ENCODE measurements around the gene ANKRD36C. TPM values are rescaled to one million over a fixed set of nuclear protein-coding genes. Genes with fewer than 3 reads are reported as not detected.
A peak's percentile ranks its signal among the peaks of the same experiment; 100 is the strongest.
"Not testable (repeated sequence)": the region's sequence is repeated elsewhere in the genome, so short reads cannot be mapped to it uniquely, and the experiment has no call there.

Gene ANKRD36C
- total and polyA plus RNA-seq, 2 of the 4 experiments (the other 2 are of a cell fraction): 2.2 to 27.1 TPM

GRCh38 chr2:95867929-95868328 is 123.7 kb downstream of the ANKRD36C start:
- BruUV-seq (replicated peaks); dilution Hi-C loops (cut with HindIII; ENCODE audit: low sequenced_read_pairs, unreplicated experiment); ATAC-seq (ENCODE audit: low read depth): not testable (repeated sequence)

GRCh38 chr2:95867047-95867677 is 124.5 kb downstream of the ANKRD36C start:
- H2BK5ac ChIP-seq (ENCODE audit: low read depth, low read length, poor library complexity, severe bottlenecking); H4K20me1 ChIP-seq (ENCODE audit: insufficient read depth, low read length); H3K4me1 ChIP-seq (ENCODE audit: control insufficient read depth, insufficient read depth, low read length); H3K56ac ChIP-seq (ENCODE audit: extremely low read depth, insufficient read depth, low read length); H2AFZ ChIP-seq (replicated peaks; ENCODE audit: low read length, poor library complexity); in situ Hi-C loops (cut with MboI; ENCODE audit: low sequenced_read_pairs); H4K5ac ChIP-seq (ENCODE audit: low read depth, low read length); H4K91ac ChIP-seq (ENCODE audit: insufficient read depth, low read depth, low read length); DNase-seq; H4K8ac ChIP-seq (ENCODE audit: low read depth in 2 of 2, low read length in 2 of 2); H3K9ac ChIP-seq (ENCODE audit: low read depth, low read length); H3K4ac ChIP-seq (ENCODE audit: low read depth, low read length); H3K23ac ChIP-seq (ENCODE audit: low read depth, low read length); H2AK5ac ChIP-seq (ENCODE audit: low read depth, low read length); H2BK15ac ChIP-seq (ENCODE audit: low read depth, low read length); H3K9me3 ChIP-seq (ENCODE audit: control insufficient read depth, insufficient read depth, low read length); H3K14ac ChIP-seq (replicated peaks; ENCODE audit: low read depth, low read length); H3K27ac ChIP-seq (ENCODE audit: insufficient read depth, low read length); H2AK9ac ChIP-seq (replicated peaks; ENCODE audit: low read depth, low read length, poor library complexity); intact Hi-C loops (cut with micrococcal nuclease); H3K4me3 ChIP-seq (ENCODE audit: insufficient read depth, low read depth, low read length); dilution Hi-C loops (cut with HindIII; ENCODE audit: low sequenced_read_pairs, unreplicated experiment); H3K36me3 ChIP-seq (ENCODE audit: control insufficient read depth, insufficient read depth, low read length); H2BK120ac ChIP-seq (ENCODE audit: low read depth, low read length); CTCF ChIA-PET; H3K79me1 ChIP-seq (ENCODE audit: low read depth in 1 of 2, low read length in 2 of 2); H3K9me1 ChIP-seq (ENCODE audit: insufficient read depth, low read length); H3K4me2 ChIP-seq (ENCODE audit: low read depth, low read length); H2BK20ac ChIP-seq (ENCODE audit: low read depth, low read length); POLR2A ChIA-PET (ENCODE audit: unreplicated experiment); BruUV-seq (replicated peaks); H3K18ac ChIP-seq (ENCODE audit: low read depth, low read length); H3K27me3 ChIP-seq (ENCODE audit: control insufficient read depth, insufficient read depth, low read length): not testable (repeated sequence)
- peak; percentile 29 for ATAC-seq (ENCODE audit: low read depth)
- WGBS, 2 experiments (ENCODE audit: extremely low coverage in 2 of 2, insufficient read length in 1 of 2): no CpG with 5 or more reads among the region's 2 CpGs

More at GRCh38 chr2:95867929-95868328, 123.7 kb downstream of the ANKRD36C start:
- POLR2A ChIA-PET (ENCODE audit: unreplicated experiment); H3K9me3 ChIP-seq (ENCODE audit: control insufficient read depth, insufficient read depth, low read length); H2AK5ac ChIP-seq (ENCODE audit: low read depth, low read length); H4K8ac ChIP-seq (ENCODE audit: low read depth in 2 of 2, low read length in 2 of 2); DNase-seq; H3K27ac ChIP-seq (ENCODE audit: insufficient read depth, low read length); H2BK15ac ChIP-seq (ENCODE audit: low read depth, low read length); H3K9me1 ChIP-seq (ENCODE audit: insufficient read depth, low read length); H3K4me1 ChIP-seq (ENCODE audit: control insufficient read depth, insufficient read depth, low read length); H3K4me2 ChIP-seq (ENCODE audit: low read depth, low read length); H3K36me3 ChIP-seq (ENCODE audit: control insufficient read depth, insufficient read depth, low read length); H2AFZ ChIP-seq (replicated peaks; ENCODE audit: low read length, poor library complexity); H2AK9ac ChIP-seq (replicated peaks; ENCODE audit: low read depth, low read length, poor library complexity); H3K56ac ChIP-seq (ENCODE audit: extremely low read depth, insufficient read depth, low read length); H3K14ac ChIP-seq (replicated peaks; ENCODE audit: low read depth, low read length); H4K91ac ChIP-seq (ENCODE audit: insufficient read depth, low read depth, low read length); CTCF ChIA-PET; H3K4me3 ChIP-seq (ENCODE audit: insufficient read depth, low read depth, low read length); intact Hi-C loops (cut with micrococcal nuclease); H3K18ac ChIP-seq (ENCODE audit: low read depth, low read length); H3K4ac ChIP-seq (ENCODE audit: low read depth, low read length); H3K23ac ChIP-seq (ENCODE audit: low read depth, low read length); H3K9ac ChIP-seq (ENCODE audit: low read depth, low read length); in situ Hi-C loops (cut with MboI; ENCODE audit: low sequenced_read_pairs); H4K20me1 ChIP-seq (ENCODE audit: insufficient read depth, low read length); H2BK120ac ChIP-seq (ENCODE audit: low read depth, low read length); H2BK20ac ChIP-seq (ENCODE audit: low read depth, low read length); H3K27me3 ChIP-seq (ENCODE audit: control insufficient read depth, insufficient read depth, low read length); H4K5ac ChIP-seq (ENCODE audit: low read depth, low read length); H3K79me1 ChIP-seq (ENCODE audit: low read depth in 1 of 2, low read length in 2 of 2); H2BK5ac ChIP-seq (ENCODE audit: low read depth, low read length, poor library complexity, severe bottlenecking): not testable (repeated sequence)
- no CpG with 5 or more reads among the region's 1 CpG for WGBS, 2 experiments (ENCODE audit: extremely low coverage in 2 of 2, insufficient read length in 1 of 2)
